Stimulated activated CD8-positive, alpha-beta memory T cell treated with anti-CD3 and anti-CD28 coated beads, Interleukin-4, amount 100 ng/mL, for 48 hours (primary cell): ENCODE results near the gene BAZ2B.
"Not testable (repeated sequence)": the region's sequence is repeated elsewhere in the genome, so short reads cannot be mapped to it uniquely, and the experiment has no call there.

Experiments
- DNase-seq: peaks from one replicate; pipeline ENCODE4 v3.0.0-alpha.2; 2020

The BAZ2B gene

GRCh38 chr2:159573294-159573693 is 43.1 kb downstream of the BAZ2B start:
- no peak for DNase-seq

GRCh38 chr2:159572459-159572858 is 43.9 kb downstream of the BAZ2B start:
- no peak for DNase-seq

GRCh38 chr2:159571540-159572260 is 44.6 kb downstream of the BAZ2B start:
- DNase-seq: no peak

GRCh38 chr2:159564081-159564480 is 52.3 kb downstream of the BAZ2B start:
- DNase-seq: no peak

- no peak for DNase-seq
Observed at GRCh38 chr2:159562248-159562647, 54.1 kb downstream of the BAZ2B start.

GRCh38 chr2:159561786-159562185 is 54.6 kb downstream of the BAZ2B start:
- no peak for DNase-seq

- no peak for DNase-seq
Observed at GRCh38 chr2:159561242-159561641, 55.1 kb downstream of the BAZ2B start.

- DNase-seq: no peak
Observed at GRCh38 chr2:159559034-159559433, 57.3 kb downstream of the BAZ2B start.

- DNase-seq: no peak
Observed at GRCh38 chr2:159558479-159558878, 57.9 kb downstream of the BAZ2B start.

GRCh38 chr2:159557437-159558034 is 58.8 kb downstream of the BAZ2B start:
- DNase-seq: no peak

GRCh38 chr2:159555651-159556392 is 60.5 kb downstream of the BAZ2B start:
- no peak for DNase-seq

GRCh38 chr2:159553727-159554126 is 62.6 kb downstream of the BAZ2B start:
- no peak for DNase-seq

- no peak for DNase-seq
Observed at GRCh38 chr2:159551806-159552205, 64.5 kb downstream of the BAZ2B start.

- no peak for DNase-seq
Observed at GRCh38 chr2:159550231-159550630, 66.1 kb downstream of the BAZ2B start.

GRCh38 chr2:159549234-159549633 is 67.1 kb downstream of the BAZ2B start:
- DNase-seq: no peak

- DNase-seq: no peak
Observed at GRCh38 chr2:159546716-159547430, 69.5 kb downstream of the BAZ2B start.

GRCh38 chr2:159546039-159546438 is 70.3 kb downstream of the BAZ2B start:
- DNase-seq: no peak

- DNase-seq: no peak
Observed at GRCh38 chr2:159545085-159545484, 71.3 kb downstream of the BAZ2B start.

- no peak for DNase-seq
Observed at GRCh38 chr2:159542101-159542500, 74.2 kb downstream of the BAZ2B start.

- no peak for DNase-seq
Observed at GRCh38 chr2:159539701-159540100, 76.6 kb downstream of the BAZ2B start.

GRCh38 chr2:159538801-159539200 is 77.5 kb downstream of the BAZ2B start:
- DNase-seq: no peak

GRCh38 chr2:159535261-159535660 is 81.1 kb downstream of the BAZ2B start:
- DNase-seq: not testable (repeated sequence)

- no peak for DNase-seq
Observed at GRCh38 chr2:159531475-159531874, 84.9 kb downstream of the BAZ2B start.
